H1 (cell line): ENCODE data around the gene AOPEP. TPM values are rescaled to one million over a fixed set of nuclear protein-coding genes. Genes with fewer than 3 reads are reported as not detected.

Source experiments
- ATF2 ChIP-seq: IDR thresholded peaks from 2 replicates; pipeline ENCODE4 v1.6.1; 2012; ENCODE audit warnings: low read length, inconsistent platforms
- ATF3 ChIP-seq: IDR thresholded peaks from 2 replicates; pipeline ENCODE4 v1.6.1; 2011; ENCODE audit warnings: low read depth, mild to moderate bottlenecking, low read length; ENCODE audit not compliant: insufficient read depth
- MAFK ChIP-seq: IDR thresholded peaks from 2 replicates; pipeline ENCODE4 v1.6.1; 2012; ENCODE audit warnings: low read depth, mild to moderate bottlenecking, improper control_type of control experiment, low read length
- POU5F1 ChIP-seq: IDR thresholded peaks from 2 replicates; pipeline ENCODE4 v1.6.1; 2011; ENCODE audit warnings: low read depth, mild to moderate bottlenecking, low read length, moderate library complexity
- RNF2 ChIP-seq: fragments of 200-900, 300-1000 bp; sonication (generic); IDR thresholded peaks from 2 replicates; pipeline ENCODE4 v1.7.1; 2016; ENCODE audit warnings: borderline replicate concordance, low read depth, mild to moderate bottlenecking, antibody characterized with exemption, low read length; ENCODE audit not compliant: poor library complexity, severe bottlenecking; ENCODE audit errors: missing control alignments
- TAF7 ChIP-seq: optimal IDR thresholded peaks from 2 replicates; pipeline ENCODE3; 2011; ENCODE audit warnings: low read depth, mild to moderate bottlenecking, inconsistent platforms, low read length, moderate library complexity, borderline replicate concordance
- TEAD4 ChIP-seq: IDR thresholded peaks from 2 replicates; pipeline ENCODE4 v1.6.1; 2012; ENCODE audit warnings: low read depth, low read length, inconsistent platforms, mixed read lengths
- polyA plus RNA-seq, 7 experiments: library from polyadenylated mRNA; depleted of rRNA in 3 of 7; stranded (reverse) in 5 of 7; unstranded in 2 of 7; fragments of >200 nt in 5 of 7; fragments of 200-250 nt in 2 of 7; gene quantifications; 1 replicate in 5 of 7; 2 replicates in 1 of 7; 4 replicates in 1 of 7; pipeline versions ENCODE4 v1.2.1 to v1.2.3, GENCODE V29; 2011 to 2013; ENCODE audit warnings: missing spikeins in 2 of 7, mixed read lengths in 2 of 7
- total RNA-seq: library from RNA; stranded (reverse); fragmentation: NEBNext Ultra II Directional; extraction: Animal tissue kit (Norgen Biotek cat#: 25700); gene quantifications from 2 replicates; pipeline ENCODE4 v1.2.1, GENCODE V29; 2021

Gene AOPEP
- total and polyA plus RNA-seq, 2 of the 8 experiments (the other 6 are each of a cell fraction or from before 2014, with no cell fraction given) = 6.1 to 14.3 TPM

GRCh38 chr9:94758880-94759279 is 32.4 kb downstream of the AOPEP start (continued):
- TF ChIP-seq TAF7 (no peak), MAFK (no peak), POU5F1 (no peak), ATF2 (no peak), ATF3 (no peak), TEAD4 (no peak), RNF2 (no peak)
